ENCODE data around the gene GFRAL.
A peak's percentile ranks its signal among the peaks of the same experiment; 100 is the strongest.
"Not testable (repeated sequence)": the region's sequence is repeated elsewhere in the genome, so short reads cannot be mapped to it uniquely, and the experiment has no call there.

GFRAL gene

GRCh38 chr6:55327169-55327568 is at the start of gene GFRAL:
Gene GFRAL (plus strand): TSS chr6:55327469. CDS start chr6:55327555, 86 bp downstream.
- no peak for DNase-seq (ENCODE audit: low read depth in 2 of 2)

GRCh38 chr6:55277646-55278045 is 49.6 kb upstream of the GFRAL start:
- DNase-seq (ENCODE audit: low read depth in 2 of 2), result no peak

GRCh38 chr6:55281215-55281614 is 46.1 kb upstream of the GFRAL start:
- no peak for DNase-seq (ENCODE audit: low read depth in 2 of 2)

GRCh38 chr6:55282115-55282514 is 45.2 kb upstream of the GFRAL start:
- DNase-seq (ENCODE audit: low read depth in 2 of 2), result no peak

GRCh38 chr6:55286824-55287223 is 40.4 kb upstream of the GFRAL start:
- DNase-seq (ENCODE audit: low read depth in 2 of 2), result no peak

- DNase-seq (ENCODE audit: low read depth in 2 of 2), result no peak
Observed at GRCh38 chr6:55290736-55291135, 36.5 kb upstream of the GFRAL start.

- no peak for DNase-seq (ENCODE audit: low read depth in 2 of 2)
Observed at GRCh38 chr6:55293116-55293515, 34.2 kb upstream of the GFRAL start.

GRCh38 chr6:55297214-55297613 is 30.1 kb upstream of the GFRAL start:
- DNase-seq (ENCODE audit: low read depth in 2 of 2), result not testable (repeated sequence)

GRCh38 chr6:55299286-55299985 is 27.8 kb upstream of the GFRAL start:
- no peak for DNase-seq (ENCODE audit: low read depth in 2 of 2)

- DNase-seq (ENCODE audit: low read depth in 2 of 2), result no peak
Observed at GRCh38 chr6:55304747-55305146, 22.5 kb upstream of the GFRAL start.

- DNase-seq (ENCODE audit: low read depth in 2 of 2), result no peak
Observed at GRCh38 chr6:55319961-55320695, 7.1 kb upstream of the GFRAL start.

GRCh38 chr6:55320696-55321086 is 6.6 kb upstream of the GFRAL start:
- no peak for DNase-seq (ENCODE audit: low read depth in 2 of 2)

- no peak for DNase-seq (ENCODE audit: low read depth in 2 of 2)
Observed at GRCh38 chr6:55377150-55377549, 49.9 kb downstream of the GFRAL start.

GRCh38 chr6:55379471-55379870 is 52.2 kb downstream of the GFRAL start:
- peak; percentile 27 to 38 for DNase-seq (ENCODE audit: low read depth in 2 of 2)

GRCh38 chr6:55379895-55380294 is 52.6 kb downstream of the GFRAL start:
- DNase-seq (ENCODE audit: low read depth in 2 of 2), result peak; percentile 35 to 41

GRCh38 chr6:55388211-55388610 is 60.9 kb downstream of the GFRAL start:
- peak in 1 of 2 experiments; percentile 8 for DNase-seq (ENCODE audit: low read depth in 2 of 2)

- no peak for DNase-seq (ENCODE audit: low read depth in 2 of 2)
Observed at GRCh38 chr6:55395871-55396270, 68.6 kb downstream of the GFRAL start.

GRCh38 chr6:55397986-55398385 is 70.7 kb downstream of the GFRAL start:
- DNase-seq (ENCODE audit: low read depth in 2 of 2), result no peak

- no peak for DNase-seq (ENCODE audit: low read depth in 2 of 2)
Observed at GRCh38 chr6:55399351-55399750, 72.1 kb downstream of the GFRAL start.

GRCh38 chr6:55405474-55406235 is 78.4 kb downstream of the GFRAL start:
- DNase-seq (ENCODE audit: low read depth in 2 of 2), result no peak

GRCh38 chr6:55410674-55411073 is 83.4 kb downstream of the GFRAL start:
- DNase-seq (ENCODE audit: low read depth in 2 of 2), result no peak

GRCh38 chr6:55423933-55424332 is 96.7 kb downstream of the GFRAL start:
- DNase-seq (ENCODE audit: low read depth in 2 of 2), result no peak
